ENCODE results near the gene LMCD1.

LMCD1 gene

GRCh38 chr3:8501371-8502131 is at the start of gene LMCD1:
TSS of gene LMCD1 (plus strand) at chr3:8501823. CDS start at chr3:8501939, 116 bp downstream.
- DNase-seq = peak; percentile 86

GRCh38 chr3:8452112-8452511 is 49.5 kb upstream of the LMCD1 start:
- no peak for DNase-seq

- DNase-seq = no peak
Measured at GRCh38 chr3:8453153-8453552, 48.5 kb upstream of the LMCD1 start.

GRCh38 chr3:8455526-8456411 is 45.9 kb upstream of the LMCD1 start:
- DNase-seq = no peak

GRCh38 chr3:8456412-8456811 is 45.2 kb upstream of the LMCD1 start:
- DNase-seq = no peak

- no peak for DNase-seq
Measured at GRCh38 chr3:8457039-8457438, 44.6 kb upstream of the LMCD1 start.

- no peak for DNase-seq
Measured at GRCh38 chr3:8458238-8458661, 43.4 kb upstream of the LMCD1 start.

- no peak for DNase-seq
Measured at GRCh38 chr3:8458711-8459110, 42.9 kb upstream of the LMCD1 start.

GRCh38 chr3:8460050-8460708 is 41.4 kb upstream of the LMCD1 start:
- DNase-seq = no peak

- DNase-seq = no peak
Measured at GRCh38 chr3:8460815-8461456, 40.7 kb upstream of the LMCD1 start.

- no peak for DNase-seq
Measured at GRCh38 chr3:8464668-8465067, 37.0 kb upstream of the LMCD1 start.

GRCh38 chr3:8466526-8466925 is 35.1 kb upstream of the LMCD1 start:
- DNase-seq = no peak

GRCh38 chr3:8470801-8471200 is 30.8 kb upstream of the LMCD1 start:
- DNase-seq = no peak

GRCh38 chr3:8472549-8472948 is 29.1 kb upstream of the LMCD1 start:
- no peak for DNase-seq

- no peak for DNase-seq
Measured at GRCh38 chr3:8473029-8473428, 28.6 kb upstream of the LMCD1 start.

GRCh38 chr3:8473990-8474389 is 27.6 kb upstream of the LMCD1 start:
- no peak for DNase-seq

GRCh38 chr3:8474991-8475390 is 26.6 kb upstream of the LMCD1 start:
- DNase-seq = no peak

- DNase-seq = no peak
Measured at GRCh38 chr3:8480699-8481098, 20.9 kb upstream of the LMCD1 start.

GRCh38 chr3:8481380-8481779 is 20.2 kb upstream of the LMCD1 start:
- DNase-seq = no peak

GRCh38 chr3:8482263-8482662 is 19.4 kb upstream of the LMCD1 start:
- no peak for DNase-seq

- DNase-seq = no peak
Measured at GRCh38 chr3:8482960-8483665, 18.5 kb upstream of the LMCD1 start.

- no peak for DNase-seq
Measured at GRCh38 chr3:8484409-8485140, 17.0 kb upstream of the LMCD1 start.
